Keratinocyte (primary cell): ENCODE data around the gene GPBP1.
"Not testable (repeated sequence)": the region's sequence is repeated elsewhere in the genome, so short reads cannot be mapped to it uniquely, and the experiment has no call there.

Experiments used
- EZH2 ChIP-seq: IDR thresholded peaks from one replicate; pipeline ENCODE4 v1.6.1; 2012; ENCODE audit warnings: inconsistent platforms, mild to moderate bottlenecking, low read length, moderate library complexity
- TF ChIP-seq, protein P1 (sequence below), 3 experiments: IDR thresholded peaks in 1 of 3; conservative IDR thresholded peaks in 1 of 3; optimal IDR thresholded peaks in 1 of 3; 2 replicates in 2 of 3; 3 replicates in 1 of 3; pipeline versions ENCODE3 to v1.5.1; 2011; ENCODE audit warnings: low read length in 3 of 3, mild to moderate bottlenecking in 3 of 3, moderate library complexity in 2 of 3, control low read depth in 1 of 3, inconsistent platforms in 1 of 3; ENCODE audit not compliant: insufficient read depth in 2 of 3; ENCODE audit errors: extremely low read depth in 1 of 3

- TF ChIP-seq EZH2, result not testable (repeated sequence)
- TF ChIP-seq, protein P1, sequence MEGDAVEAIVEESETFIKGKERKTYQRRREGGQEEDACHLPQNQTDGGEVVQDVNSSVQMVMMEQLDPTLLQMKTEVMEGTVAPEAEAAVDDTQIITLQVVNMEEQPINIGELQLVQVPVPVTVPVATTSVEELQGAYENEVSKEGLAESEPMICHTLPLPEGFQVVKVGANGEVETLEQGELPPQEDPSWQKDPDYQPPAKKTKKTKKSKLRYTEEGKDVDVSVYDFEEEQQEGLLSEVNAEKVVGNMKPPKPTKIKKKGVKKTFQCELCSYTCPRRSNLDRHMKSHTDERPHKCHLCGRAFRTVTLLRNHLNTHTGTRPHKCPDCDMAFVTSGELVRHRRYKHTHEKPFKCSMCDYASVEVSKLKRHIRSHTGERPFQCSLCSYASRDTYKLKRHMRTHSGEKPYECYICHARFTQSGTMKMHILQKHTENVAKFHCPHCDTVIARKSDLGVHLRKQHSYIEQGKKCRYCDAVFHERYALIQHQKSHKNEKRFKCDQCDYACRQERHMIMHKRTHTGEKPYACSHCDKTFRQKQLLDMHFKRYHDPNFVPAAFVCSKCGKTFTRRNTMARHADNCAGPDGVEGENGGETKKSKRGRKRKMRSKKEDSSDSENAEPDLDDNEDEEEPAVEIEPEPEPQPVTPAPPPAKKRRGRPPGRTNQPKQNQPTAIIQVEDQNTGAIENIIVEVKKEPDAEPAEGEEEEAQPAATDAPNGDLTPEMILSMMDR (optimal IDR thresholded peaks at IDR 0.05 in 1 of 3, IDR thresholded peaks at IDR 0.05 in 1 of 3, conservative IDR thresholded peaks at IDR 0.05 in 1 of 3; ENCODE audit: extremely low read depth in 1 of 3, insufficient read depth in 2 of 3, low read length in 3 of 3), result not testable (repeated sequence)
These were observed 8.7 kb upstream of the GPBP1 start for GRCh38 chr5:57165171-57165570.
